GM19397 (cell line): ENCODE measurements around the gene S100A12.
"Not testable (repeated sequence)": the region's sequence is repeated elsewhere in the genome, so short reads cannot be mapped to it uniquely, and the experiment has no call there.

Experiments used
- ATAC-seq: cut with Tn5 transposase; IDR thresholded peaks from one replicate; pipeline ENCODE4 v1.9.1; 2021; ENCODE audit warnings: mild to moderate bottlenecking, moderate library complexity; ENCODE audit not compliant: unreplicated experiment

S100A12 gene

DNA sequence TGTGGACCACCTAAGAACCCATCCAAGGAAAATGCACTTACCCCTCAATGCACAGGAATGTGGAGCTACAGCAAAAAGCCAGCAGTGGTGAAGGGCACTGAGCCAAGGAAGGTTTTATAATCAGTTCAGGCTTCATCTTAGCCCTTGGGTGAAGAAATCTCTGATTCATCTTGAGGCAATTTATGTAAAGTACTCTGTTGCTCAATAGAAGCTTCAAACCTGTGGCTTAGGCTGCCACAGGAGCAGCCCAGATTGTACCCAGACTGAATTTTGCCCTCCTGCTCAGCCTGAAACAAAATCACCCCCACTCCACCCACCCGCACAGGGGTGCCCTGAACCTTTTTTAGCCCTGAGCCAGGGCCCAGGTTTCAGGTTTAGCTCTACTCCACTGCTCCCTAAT, at the start of gene S100A12:
Gene S100A12, minus strand, starts transcription at position 111 of the 400 bp plus-strand sequence. CDS start 1,029 bp downstream, outside the sequence.
- ATAC-seq = no peak

DNA sequence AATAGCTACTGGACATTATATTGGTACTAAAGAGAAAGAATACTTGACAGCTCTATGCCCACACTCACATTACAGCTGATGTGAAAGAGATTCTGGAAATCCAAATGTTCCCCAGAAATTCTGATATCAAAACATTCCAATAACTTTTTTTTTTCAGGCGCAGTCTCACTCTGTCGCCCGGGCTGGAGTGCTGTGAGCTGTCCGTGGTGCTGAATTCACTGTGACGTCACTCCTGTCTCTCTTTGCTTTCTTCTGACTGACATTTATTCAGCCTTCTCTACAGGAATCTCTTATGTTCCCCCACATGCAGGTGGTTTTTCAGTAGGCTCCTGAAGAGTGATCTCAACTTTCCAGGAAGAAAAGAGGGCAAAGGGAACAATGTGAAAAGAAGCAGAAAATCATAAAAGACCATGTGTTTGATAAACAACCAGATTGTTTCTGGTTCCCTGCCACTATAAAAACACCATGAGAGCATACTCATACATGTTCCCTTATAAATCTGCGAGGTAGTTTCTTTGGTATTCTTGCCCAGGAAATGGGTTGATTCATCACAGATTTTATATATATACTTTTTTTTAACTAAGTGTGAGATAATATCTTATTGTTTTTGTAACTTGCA, 47.1 kb upstream of the S100A12 start:
- no peak for ATAC-seq

DNA sequence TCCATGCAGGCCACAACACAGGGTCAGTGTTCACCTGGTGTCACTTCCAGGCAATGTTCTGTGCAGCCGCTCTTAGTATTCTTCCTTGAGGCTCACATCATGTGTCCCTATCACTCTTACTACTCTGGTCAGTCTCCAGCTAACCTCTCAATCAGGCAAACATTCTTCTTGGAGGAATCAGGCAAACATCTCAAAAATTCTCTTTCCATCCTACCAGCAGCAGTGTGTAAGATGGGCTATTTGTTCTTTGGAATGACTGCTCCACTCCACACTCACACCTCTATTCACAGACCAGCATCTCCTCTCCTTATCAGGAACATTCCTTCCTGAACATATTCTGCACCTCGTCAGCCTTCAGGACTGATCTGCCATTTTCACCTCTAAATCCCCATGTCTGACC, 44.9 kb upstream of the S100A12 start:
- ATAC-seq = no peak

DNA sequence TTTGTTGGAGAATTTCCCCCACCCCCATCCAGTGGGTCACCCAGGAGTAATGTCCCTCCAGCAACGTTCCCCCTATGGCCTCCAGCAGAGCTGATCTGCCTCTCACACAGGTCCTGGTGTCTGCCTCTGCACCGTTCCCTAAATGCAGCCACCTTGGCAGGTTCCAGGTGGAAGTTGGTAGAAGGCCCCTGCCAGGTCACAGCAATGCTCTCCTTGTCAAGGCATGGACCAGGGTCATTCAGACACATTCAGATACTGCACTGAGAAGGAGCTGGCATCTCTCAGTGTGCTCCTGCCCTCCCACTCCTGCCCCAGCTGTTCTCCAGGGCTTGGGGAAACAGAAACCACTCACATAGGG, 44.0 kb upstream of the S100A12 start:
- ATAC-seq = not testable (repeated sequence)

DNA sequence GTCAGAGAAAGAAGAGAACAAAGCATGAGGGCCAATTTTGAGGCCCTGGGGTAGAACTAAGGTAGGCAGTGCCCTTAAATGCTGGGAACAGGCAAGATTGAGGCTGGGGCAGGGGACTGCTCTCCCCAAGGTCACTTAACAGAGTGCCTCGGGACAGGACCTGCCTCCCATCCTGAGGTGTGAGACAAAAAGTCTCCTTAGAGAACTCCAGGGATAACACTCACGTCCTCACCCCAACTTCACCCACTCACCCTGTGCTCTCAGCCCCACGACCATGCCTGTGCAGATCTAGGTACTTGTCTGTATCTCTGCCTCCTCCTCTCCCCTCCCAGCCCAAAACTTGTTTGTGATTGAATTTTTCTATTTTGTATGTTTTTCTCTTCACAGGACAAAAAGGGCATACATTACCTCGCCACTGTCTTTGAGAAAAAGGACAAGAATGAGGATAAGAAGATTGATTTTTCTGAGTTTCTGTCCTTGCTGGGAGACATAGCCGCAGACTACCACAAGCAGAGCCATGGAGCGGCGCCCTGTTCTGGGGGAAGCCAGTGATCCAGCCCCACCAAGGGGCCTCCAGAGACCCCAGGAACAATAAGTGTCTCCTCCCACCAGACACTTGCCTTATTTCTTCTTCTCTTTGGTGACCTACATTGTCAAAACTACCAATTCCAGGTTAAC, 43.5 kb upstream of the S100A12 start:
- ATAC-seq = not testable (repeated sequence)

DNA sequence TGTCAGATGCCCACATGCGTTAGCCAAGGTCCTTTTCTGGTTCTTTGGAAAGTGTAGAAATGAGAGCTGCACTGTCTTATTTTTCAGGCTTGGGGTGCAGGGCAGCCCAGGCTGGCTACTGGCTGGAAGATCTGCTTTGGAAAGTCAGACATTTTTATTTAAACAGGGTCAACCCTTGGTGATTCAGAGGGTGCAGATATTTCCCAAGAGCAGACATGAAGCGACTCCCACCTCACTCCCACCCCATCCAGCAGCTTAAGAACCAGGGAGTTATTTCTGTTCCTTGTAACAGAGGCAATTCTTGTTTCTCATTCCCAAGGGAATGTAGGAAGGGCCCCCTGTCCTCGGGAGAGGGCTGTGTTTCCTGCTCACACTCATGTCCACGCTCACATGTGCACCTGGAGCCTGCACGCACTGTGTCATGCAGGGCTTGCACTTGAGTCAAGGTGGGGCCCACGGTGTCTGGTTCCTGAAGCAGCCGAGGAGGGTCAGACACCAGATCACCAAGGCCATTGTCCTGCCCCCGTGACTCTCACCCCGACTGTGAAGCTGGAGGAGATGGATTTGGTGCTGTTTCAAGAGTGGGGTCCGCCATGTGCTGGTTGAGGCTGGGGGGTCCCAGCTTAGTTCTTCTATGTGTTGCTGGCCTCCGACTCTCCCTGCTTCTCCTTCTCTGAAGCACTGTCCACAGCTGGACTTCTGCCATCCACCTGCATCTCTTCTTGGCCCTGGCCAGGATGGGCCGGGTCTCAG, 41.9 kb upstream of the S100A12 start:
- no peak for ATAC-seq

DNA sequence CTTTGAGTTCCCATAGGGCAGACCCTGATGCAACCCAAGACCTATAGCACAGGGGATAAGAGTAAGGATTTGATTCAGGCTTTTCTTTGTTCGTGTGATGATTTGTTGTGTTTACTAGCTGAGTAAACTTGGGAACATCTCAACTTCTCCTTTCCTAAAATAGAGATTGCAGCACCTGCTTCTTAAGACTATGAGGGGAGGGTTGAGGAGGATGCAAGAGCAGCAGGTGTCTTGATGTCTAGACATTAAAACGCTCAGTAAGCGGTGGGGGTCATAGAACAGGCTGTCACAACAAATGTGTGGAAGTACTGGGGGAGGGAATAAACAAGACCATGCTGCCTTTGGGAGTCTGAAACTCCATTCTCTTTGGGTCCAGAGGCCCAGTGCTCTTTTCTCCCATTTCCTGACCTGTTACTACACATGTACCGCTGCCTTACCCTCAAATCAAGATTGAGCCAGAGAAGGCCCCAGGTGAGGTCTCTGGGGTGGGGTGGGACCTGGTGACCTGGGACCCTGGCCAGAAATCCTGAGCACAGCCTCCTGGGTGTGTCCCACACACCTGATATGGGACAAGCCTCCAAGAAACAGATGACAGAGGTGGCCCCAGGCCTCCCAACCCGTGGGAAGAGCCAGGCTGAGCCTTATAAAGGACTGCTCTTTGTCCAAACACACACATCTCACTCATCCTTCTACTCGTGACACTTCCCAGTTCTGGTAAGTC, 40.6 kb upstream of the S100A12 start, which contains the start of gene S100A7A:
Gene S100A7A, plus strand, starts transcription at position 671 of the 721 bp plus-strand sequence. CDS start 1,563 bp downstream, outside the sequence.
- no peak for ATAC-seq

DNA sequence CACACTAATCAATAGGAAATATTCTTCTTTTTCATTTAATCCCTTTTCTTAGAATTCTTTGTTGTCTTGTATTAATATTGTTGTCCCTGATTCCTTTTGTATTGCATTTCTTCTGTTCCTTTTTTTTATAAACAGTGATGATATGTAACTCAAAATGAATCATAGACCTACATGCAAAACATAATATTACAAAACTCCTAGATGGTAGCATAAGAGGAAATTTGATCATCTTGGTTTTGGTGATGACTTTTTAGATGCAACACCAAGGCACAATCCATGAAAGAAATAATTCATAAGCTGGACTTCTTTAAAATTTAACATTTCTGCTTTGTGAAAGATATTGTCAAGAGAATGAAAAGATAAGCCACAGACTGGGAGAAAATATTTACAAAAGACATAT, 38.5 kb upstream of the S100A12 start:
- not testable (repeated sequence) for ATAC-seq

DNA sequence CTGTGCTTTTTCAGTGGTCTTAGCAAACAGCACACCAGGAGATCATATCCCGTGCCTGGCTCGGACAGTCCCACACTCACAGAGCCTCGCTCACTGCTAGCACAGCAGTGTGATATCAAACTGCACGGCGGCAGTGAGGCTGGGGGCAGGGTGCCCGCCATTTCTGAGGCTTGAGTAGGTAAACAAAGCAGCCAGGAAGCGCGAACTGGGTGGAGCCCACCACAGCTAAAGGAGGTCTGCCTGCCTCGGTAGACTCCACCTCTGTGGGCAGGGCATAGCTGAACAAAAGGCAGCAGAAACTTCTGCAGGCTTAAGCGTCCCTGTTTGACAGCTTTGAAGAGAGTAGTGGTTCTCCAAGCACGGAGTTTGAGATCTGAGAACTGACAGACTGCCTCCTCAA, 31.9 kb upstream of the S100A12 start:
- not testable (repeated sequence) for ATAC-seq

DNA sequence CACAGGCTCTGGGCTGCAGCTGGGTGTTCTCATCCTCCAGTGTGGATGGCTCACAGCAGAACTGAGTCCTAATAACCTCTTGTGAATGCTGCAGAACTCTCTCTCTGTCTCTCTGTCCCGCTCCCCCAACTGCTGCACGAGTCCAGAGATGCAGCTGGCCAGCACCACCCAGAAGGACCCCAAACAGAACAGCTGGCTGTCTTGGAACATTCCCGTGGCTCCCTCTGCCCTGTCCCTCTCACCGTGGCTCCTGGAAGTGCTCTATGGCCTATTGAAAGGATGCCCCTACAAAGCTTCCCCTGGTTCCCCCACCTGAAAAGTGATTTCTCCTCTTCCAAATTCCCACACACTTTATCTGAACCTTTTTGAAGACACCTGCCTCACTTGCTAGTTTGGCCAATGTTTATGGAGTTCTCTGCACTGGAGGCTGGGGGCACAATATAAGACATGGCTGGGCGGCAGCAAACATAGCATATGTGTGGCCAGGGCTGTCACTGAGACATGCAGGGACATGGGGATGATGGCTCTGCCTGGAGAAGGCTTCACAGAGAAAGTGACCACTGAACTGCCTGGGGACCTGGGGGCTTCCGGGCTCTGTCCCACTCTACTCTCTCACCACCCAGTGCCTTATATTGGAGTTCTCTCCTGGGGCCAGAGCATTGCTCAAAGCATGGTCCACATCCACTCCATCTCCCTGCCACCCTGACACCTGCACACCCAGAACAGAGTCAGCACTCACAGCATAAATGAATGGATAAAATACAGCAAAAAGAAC, 30.6 kb upstream of the S100A12 start:
- not testable (repeated sequence) for ATAC-seq

DNA sequence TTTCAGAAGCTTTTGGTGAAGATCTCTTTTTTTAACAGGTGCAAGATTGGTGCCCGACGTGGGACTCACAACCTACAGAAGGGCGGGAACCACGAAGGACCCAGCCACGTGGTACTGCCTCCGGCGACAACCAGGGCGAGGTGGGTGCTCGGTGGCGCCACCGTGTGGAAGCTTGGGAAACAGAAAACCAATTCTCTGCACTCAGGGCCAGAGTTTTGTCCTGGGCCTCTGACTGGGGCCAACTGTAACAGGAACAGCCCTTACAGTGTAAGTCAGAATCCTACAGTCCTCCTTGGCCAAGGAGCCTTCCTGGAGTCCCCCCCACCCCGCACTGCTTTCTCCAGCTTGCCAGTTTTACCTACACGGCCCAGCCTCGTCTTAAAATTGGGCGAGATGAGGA, 29.3 kb upstream of the S100A12 start:
- no peak for ATAC-seq

DNA sequence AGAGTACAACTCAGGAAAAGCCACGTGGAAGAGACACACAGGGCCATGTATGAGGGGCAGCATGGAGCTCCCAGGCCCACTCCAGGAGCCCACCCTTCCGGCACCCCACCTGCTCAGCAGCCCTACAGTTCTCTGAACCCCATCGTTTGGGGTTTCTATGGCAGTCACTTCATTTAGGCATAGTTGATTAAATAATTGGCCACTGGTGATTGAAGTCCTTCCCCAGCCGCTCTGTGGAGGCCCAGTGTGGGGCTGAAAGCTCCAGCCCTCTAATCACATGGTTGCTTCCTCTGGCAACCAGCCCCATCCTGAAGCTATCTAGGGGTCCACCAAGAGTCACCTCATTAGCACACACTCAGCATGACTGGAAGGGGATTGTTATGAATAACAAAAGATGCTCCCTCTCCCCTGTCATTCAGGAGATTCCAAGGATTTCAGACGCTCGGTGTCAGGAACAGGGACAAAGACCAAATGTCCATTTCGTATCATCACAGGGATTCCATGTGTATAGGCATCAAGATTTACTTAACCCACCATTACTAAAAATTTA, 28.7 kb upstream of the S100A12 start:
- ATAC-seq = no peak

DNA sequence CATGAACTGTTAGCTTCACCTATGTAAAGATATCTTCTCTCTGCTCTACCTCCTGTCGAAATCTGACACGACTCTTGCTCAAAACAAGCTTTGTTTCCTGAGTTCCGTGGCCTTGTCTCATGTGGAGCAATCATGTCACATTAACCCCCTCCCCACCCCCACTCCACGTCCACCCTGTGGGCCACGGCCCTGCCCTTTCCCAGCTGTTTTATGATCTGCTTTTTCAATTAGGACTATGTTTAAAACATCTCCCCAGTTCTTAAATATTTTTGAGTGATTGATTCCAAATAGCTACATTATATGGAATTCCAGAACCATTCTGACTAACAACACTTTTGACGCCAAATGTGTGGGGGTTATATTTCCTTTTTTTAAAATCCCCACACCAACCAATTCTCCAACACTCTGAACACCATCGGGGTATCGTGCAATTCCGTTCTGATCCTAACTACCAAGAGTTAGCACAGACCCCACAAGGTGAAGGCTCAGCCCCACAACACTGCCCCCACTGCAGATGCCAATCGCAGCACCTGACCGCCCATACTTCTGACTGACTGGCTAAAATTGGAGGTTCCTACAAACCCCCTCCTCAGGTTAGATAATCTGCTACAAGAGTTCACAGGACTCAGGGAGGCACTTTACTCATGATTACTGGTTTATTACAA, 28.1 kb upstream of the S100A12 start:
- no peak for ATAC-seq

DNA sequence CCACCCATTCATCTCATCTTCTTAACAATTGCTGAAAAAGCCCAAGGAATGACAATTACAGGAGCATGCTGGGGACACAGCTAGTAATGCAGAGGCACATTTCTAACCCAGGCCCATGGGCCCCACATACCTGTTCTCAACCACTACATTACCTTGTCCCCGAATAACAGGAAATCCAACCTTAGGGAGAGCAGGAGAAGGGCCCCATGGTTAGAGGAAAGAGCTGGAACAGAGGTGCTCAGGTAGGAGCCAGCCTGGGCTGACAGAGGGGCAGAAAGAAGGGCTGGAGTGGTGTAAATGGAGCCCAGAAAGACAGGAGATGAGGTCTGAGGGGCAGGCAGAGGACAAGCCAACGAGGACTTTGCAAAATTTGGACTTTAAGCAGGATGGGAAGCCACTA, 26.8 kb upstream of the S100A12 start:
- no peak for ATAC-seq

DNA sequence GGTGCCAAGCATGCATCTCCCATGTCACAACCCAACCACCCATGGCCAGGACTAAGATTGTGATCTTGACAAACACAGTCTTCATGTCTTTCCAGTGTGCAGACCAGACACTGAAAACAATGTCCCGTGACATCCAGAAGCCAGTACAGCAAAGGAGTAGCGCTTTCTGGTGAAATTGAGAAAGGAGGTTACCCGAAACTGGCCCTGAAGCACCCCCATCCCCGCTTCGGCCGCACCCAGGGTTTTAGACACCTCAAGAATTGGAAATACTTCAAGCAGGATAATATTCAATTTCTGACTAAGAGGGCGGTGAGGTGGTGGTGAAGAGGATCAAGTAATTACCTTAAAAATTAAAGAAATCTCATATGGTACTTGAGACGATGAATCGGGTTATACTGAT, 26.0 kb upstream of the S100A12 start:
- ATAC-seq = no peak

DNA sequence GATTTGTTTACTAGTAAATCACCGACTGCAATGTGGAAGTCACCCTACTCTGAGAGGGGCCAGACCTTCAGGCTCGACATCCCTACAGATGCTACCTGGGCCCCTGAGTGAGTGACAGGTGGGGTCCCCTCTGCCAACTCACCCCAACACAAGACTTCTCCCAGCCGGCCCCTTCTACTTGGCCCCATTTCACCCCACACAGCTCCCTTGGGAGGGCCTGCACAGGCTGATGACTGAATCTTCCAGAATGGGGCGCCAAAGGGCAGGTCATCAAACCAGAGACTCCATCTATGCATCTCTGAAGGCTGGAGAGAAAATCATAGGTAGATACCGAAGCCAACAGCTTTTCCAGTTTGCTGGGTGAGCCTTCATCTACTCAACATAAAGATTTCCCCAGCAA, 24.8 kb upstream of the S100A12 start:
- ATAC-seq = no peak

DNA sequence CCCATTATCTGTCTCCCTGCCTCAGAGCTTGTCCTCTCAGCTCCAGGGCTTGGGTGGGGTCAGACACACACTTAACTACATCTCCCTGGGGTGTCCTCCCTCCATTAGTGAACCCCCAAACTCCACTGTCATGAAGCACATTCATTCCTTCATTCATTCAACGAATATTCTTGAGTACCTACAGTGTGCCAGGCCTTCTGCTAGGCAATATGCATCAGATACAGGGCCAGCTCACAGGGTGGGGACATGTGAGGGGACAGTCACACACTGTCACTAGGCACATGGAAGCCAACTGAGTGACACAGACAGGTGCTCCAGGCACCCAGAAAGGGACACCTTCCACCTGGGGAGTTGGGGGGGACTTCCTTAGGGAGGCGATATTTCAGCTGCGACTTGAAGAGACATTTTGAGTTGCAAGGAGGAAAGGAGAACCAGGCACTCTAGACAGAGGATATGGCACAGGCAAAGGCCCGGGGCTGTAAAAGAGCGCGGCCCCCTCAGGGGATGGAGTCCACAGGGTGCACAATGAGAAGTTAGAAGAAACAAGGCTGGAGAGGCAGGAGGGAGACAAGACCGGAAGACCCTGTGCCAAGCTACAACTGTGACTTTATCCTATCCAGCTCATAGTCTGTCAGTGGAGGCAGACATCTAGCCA, 24.1 kb upstream of the S100A12 start:
- ATAC-seq = no peak

DNA sequence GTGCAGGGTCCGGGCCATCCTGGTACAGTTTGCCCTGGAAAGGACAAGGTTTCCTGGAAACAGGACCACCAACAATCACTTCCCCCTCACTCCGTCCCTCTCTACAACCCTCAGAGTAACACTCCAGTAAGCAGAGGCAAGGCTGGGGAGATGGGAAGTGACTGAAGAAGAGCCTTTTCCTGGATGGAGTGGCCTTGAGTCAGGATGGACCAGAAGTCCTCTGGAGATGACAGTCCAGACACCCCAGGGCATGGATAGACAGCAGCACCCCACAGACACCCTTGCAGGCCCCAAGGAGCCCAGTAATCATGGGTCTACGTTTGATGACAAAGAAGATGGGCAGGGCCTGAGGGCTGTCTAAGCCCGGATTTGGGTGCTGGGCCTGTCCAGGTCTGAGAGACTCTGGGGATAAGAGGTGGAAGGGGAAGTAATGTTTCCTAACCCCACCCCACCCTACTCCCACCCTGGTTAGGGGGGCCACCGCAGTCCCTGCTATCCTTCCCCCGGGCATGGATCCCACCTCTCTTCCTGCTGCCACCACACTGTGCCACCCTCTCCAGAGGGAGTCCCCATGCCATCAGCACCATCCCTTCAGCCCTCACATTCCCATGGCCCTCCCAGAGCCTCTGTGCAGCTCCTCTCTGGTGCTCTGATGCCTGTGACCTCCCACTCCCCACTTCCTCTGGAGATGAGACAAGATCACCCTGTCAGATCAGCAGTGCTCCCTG, 22.7 kb upstream of the S100A12 start:
- no peak for ATAC-seq
